ENCODE measurements around the gene ROMO1.
"Not testable (repeated sequence)": the region's sequence is repeated elsewhere in the genome, so short reads cannot be mapped to it uniquely, and the experiment has no call there.

ROMO1 gene

DNA sequence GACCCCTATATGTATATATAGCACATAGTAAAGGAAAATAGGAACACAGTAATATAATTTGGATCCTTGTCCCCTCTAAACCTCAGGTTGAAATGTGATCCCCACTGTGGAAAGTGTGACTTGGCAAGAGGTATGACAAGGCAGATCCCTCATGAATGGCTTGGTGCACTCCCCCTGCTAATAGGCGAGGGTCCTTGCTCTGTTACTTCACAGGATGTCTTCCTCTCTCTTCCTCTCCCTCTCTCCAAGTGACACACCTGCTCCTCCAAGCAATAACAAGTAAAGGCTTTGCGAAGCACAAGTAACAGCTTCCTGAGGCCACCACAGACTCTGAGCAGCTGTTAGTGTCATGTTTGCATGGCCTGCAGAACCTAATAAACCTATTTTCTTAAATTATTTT lies 16.4 kb downstream of the ROMO1 start:
- H3K4me3 ChIP-seq (ENCODE audit: low read depth, low read length) = no peak overlapping the region
- no peak overlapping the region for H2AFZ ChIP-seq
- no peak overlapping the region for H3K4me2 ChIP-seq (ENCODE audit: low read length)
- H3K9me3 ChIP-seq (ENCODE audit: control insufficient read depth, low read length) = no peaks in the 10 kb centered on the region
- TF ChIP-seq, protein P1, sequence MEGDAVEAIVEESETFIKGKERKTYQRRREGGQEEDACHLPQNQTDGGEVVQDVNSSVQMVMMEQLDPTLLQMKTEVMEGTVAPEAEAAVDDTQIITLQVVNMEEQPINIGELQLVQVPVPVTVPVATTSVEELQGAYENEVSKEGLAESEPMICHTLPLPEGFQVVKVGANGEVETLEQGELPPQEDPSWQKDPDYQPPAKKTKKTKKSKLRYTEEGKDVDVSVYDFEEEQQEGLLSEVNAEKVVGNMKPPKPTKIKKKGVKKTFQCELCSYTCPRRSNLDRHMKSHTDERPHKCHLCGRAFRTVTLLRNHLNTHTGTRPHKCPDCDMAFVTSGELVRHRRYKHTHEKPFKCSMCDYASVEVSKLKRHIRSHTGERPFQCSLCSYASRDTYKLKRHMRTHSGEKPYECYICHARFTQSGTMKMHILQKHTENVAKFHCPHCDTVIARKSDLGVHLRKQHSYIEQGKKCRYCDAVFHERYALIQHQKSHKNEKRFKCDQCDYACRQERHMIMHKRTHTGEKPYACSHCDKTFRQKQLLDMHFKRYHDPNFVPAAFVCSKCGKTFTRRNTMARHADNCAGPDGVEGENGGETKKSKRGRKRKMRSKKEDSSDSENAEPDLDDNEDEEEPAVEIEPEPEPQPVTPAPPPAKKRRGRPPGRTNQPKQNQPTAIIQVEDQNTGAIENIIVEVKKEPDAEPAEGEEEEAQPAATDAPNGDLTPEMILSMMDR (IDR thresholded peaks at IDR 0.05) = no peak
- H3K79me2 ChIP-seq = peaks cover 50% of the 10 kb centered on the region
- no peaks in the 10 kb centered on the region for H3K27me3 ChIP-seq (ENCODE audit: control insufficient read depth, insufficient read depth, low read length)
- H3K27ac ChIP-seq = no peak overlapping the region
- H3K9ac ChIP-seq = no peak overlapping the region
- H3K4me1 ChIP-seq = peaks cover 6% of the 10 kb centered on the region
- H3K36me3 ChIP-seq (ENCODE audit: control insufficient read depth, insufficient read depth, low read length) = no peaks in the 10 kb centered on the region

DNA sequence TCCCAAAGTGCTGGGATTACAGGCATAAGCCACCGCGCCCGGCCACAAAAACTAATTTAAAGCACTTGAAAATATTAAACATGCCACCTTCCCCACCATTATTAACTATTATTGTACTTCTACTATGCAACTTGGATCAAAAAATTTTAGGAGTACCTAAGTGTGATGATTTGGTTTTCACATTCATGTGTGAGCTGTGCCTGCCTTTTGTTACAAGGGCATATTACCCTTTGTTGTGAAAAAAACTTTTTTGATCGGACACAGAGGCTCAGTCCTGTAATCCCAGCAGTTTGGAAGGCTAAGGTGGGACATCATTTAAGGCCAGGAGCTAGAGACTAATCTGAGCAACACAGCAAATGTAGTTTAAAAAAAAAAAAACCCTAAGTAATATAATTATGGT lies 17.1 kb downstream of the ROMO1 start:
- TF ChIP-seq, protein P1 (IDR thresholded peaks at IDR 0.05) = no peak
- H3K9me3 ChIP-seq (ENCODE audit: control insufficient read depth, low read length) = no peaks in the 10 kb centered on the region
- no peaks in the 10 kb centered on the region for H3K4me1 ChIP-seq
- no peak overlapping the region for H3K4me3 ChIP-seq (ENCODE audit: low read depth, low read length)
- H3K27me3 ChIP-seq (ENCODE audit: control insufficient read depth, insufficient read depth, low read length) = no peaks in the 10 kb centered on the region
- no peak overlapping the region for H3K9ac ChIP-seq
- H3K27ac ChIP-seq = no peak overlapping the region
- no peaks in the 10 kb centered on the region for H3K36me3 ChIP-seq (ENCODE audit: control insufficient read depth, insufficient read depth, low read length)
- no peak overlapping the region for H2AFZ ChIP-seq
- H3K79me2 ChIP-seq = peaks cover 53% of the 10 kb centered on the region
- H3K4me2 ChIP-seq (ENCODE audit: low read length) = no peak overlapping the region

DNA sequence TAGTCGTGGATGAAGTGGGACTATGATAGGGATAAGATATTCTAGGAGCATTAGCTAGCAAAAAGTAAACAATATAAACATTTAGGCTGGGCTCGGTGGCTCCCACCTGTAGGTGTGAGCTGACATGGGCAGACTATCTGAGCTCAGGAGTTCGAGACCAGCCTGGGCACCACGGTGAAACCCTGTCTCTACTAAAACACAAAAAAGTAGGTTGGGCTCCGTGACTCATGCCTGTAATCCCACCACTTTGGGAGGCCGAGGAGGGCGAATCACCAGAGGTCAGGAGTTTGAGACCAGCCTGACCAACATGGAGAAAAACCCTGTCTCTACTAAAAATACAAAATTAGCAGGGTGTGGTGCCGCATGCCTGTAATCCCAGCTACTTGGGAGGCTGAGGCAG lies 19.1 kb downstream of the ROMO1 start:
- not testable (repeated sequence) for H2AFZ ChIP-seq; H3K27ac ChIP-seq; H3K4me2 ChIP-seq (ENCODE audit: low read length); H3K36me3 ChIP-seq (ENCODE audit: control insufficient read depth, insufficient read depth, low read length); H3K4me3 ChIP-seq (ENCODE audit: low read depth, low read length); H3K27me3 ChIP-seq (ENCODE audit: control insufficient read depth, insufficient read depth, low read length); H3K4me1 ChIP-seq; H3K9me3 ChIP-seq (ENCODE audit: control insufficient read depth, low read length); H3K9ac ChIP-seq
- peaks cover 62% of the 10 kb centered on the region for H3K79me2 ChIP-seq

DNA sequence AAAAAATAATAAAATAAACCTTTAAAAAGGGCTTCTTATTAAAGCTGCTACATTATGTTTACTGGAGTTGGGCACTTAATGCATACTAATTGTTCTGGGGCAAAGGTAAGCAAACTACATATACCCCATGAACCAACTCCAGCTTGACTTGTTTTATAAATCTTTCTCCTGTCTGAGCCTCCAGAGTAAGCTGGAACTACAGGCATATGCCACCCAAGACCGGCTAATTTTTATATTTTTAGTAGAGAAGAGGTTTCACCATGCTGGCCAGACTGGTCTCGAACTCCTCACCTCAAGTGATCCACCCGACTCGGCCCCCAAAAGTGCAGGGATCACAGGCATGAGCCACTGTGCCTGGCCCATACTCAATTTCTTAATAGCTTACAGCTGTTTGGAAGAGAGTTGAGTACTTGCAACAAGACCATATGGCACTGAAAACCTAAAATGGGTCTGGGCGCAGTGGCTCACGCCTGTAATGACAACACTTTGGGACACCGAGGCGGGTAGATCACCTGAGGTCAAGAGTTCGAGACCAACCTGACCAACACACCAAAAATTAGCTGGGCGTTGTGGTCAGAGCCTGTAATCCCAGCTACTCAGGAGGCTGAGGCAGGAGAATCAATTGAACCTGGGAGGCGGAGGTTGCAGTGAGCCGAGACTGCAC lies 19.9 kb downstream of the ROMO1 start:
- H3K4me3 ChIP-seq (ENCODE audit: low read depth, low read length) = no peak overlapping the region
- no peaks in the 10 kb centered on the region for H3K4me1 ChIP-seq
- no peaks in the 10 kb centered on the region for H3K27me3 ChIP-seq (ENCODE audit: control insufficient read depth, insufficient read depth, low read length)
- TF ChIP-seq, protein P1 (IDR thresholded peaks at IDR 0.05) = no peak
- no peak overlapping the region for H3K4me2 ChIP-seq (ENCODE audit: low read length)
- H3K36me3 ChIP-seq (ENCODE audit: control insufficient read depth, insufficient read depth, low read length) = no peaks in the 10 kb centered on the region
- no peak overlapping the region for H3K27ac ChIP-seq
- no peak overlapping the region for H3K9ac ChIP-seq
- H3K9me3 ChIP-seq (ENCODE audit: control insufficient read depth, low read length) = no peaks in the 10 kb centered on the region
- H2AFZ ChIP-seq = no peak overlapping the region
- H3K79me2 ChIP-seq = peaks cover 65% of the 10 kb centered on the region

DNA sequence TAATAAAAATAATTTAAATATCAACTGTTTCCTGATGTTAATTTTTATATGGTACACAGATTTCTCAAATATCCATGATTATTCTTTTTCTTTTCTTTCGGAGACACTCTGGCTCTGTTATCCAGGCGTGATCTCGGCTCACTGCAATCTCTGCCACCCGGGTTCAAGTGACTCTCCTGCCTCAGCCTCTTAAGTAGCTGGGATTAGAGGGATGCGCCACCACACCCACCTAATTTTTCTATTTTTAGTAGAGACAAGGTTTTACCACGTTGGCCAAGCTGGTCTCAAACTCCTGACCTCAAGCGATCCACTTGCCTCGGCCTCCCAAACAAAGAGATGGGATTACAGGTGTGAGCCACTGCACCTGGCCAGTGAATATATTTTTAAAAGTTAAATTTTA lies 20.5 kb downstream of the ROMO1 start:
- Histone ChIP-seq H3K79me2 (peaks cover 68% of the 10 kb centered on the region), H3K36me3 (ENCODE audit: control insufficient read depth, insufficient read depth, low read length) (no peaks in the 10 kb centered on the region), H2AFZ (no peak overlapping the region), H3K4me2 (ENCODE audit: low read length) (no peak overlapping the region), H3K9me3 (ENCODE audit: control insufficient read depth, low read length) (no peaks in the 10 kb centered on the region), H3K27me3 (ENCODE audit: control insufficient read depth, insufficient read depth, low read length) (no peaks in the 10 kb centered on the region), H3K4me1 (no peaks in the 10 kb centered on the region), H3K4me3 (ENCODE audit: low read depth, low read length) (no peak overlapping the region), H3K27ac (no peak overlapping the region), H3K9ac (no peak overlapping the region)
- TF ChIP-seq, protein P1 (IDR thresholded peaks at IDR 0.05) = no peak

Measured in parathyroid adenoma (tissue), 2 donors.